ENCODE measurements around the gene LSP1.

DNA sequence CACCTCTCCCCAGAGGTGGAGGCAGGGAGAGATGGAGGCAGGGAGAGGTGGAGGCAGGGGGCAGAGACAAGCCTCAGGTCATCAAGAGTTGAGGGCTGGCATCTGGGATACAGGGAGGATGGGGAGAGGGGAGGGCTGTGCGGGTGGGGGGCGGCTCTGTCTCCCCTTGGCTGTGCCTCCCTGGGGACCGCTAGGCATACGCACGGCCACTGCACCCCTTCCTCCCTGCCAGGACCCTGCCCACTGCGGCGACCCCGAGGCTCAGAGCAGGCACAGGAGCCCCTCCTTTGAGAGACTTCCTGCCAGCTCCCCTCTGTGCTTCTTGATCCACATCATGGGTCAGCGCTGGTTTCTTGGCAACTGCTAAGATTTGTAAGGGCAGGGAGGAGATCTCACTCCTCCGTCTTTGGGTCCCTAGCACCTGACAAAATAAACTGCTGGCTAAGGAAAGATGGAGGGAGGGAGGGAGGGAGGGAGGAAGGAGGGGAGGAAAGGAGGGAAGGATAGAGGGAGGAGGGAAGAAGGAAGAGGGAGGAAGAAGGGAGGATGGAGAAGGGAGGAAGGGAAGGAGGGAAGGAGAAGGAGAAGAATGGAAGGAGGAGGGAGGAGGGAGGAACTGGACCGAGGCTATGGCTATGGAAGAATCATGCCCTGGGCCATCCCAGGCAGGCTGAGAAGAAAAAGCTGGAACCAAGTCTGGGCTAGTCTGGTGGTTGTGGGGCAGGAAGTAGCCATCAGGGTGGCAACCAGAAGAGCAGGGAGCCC is 20.3 kb downstream of the LSP1 start:
- TF ChIP-seq, protein P1, sequence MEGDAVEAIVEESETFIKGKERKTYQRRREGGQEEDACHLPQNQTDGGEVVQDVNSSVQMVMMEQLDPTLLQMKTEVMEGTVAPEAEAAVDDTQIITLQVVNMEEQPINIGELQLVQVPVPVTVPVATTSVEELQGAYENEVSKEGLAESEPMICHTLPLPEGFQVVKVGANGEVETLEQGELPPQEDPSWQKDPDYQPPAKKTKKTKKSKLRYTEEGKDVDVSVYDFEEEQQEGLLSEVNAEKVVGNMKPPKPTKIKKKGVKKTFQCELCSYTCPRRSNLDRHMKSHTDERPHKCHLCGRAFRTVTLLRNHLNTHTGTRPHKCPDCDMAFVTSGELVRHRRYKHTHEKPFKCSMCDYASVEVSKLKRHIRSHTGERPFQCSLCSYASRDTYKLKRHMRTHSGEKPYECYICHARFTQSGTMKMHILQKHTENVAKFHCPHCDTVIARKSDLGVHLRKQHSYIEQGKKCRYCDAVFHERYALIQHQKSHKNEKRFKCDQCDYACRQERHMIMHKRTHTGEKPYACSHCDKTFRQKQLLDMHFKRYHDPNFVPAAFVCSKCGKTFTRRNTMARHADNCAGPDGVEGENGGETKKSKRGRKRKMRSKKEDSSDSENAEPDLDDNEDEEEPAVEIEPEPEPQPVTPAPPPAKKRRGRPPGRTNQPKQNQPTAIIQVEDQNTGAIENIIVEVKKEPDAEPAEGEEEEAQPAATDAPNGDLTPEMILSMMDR (IDR thresholded peaks at IDR 0.05; ENCODE audit: low read depth, low read length, missing input control) = no peak
- no peak for TF ChIP-seq RAD21 (IDR thresholded peaks at IDR 0.05)
- no peak for TF ChIP-seq RXRA (IDR thresholded peaks at IDR 0.05)
- no peak for TF ChIP-seq JUND (IDR thresholded peaks at IDR 0.05)
- no peak for TF ChIP-seq YY1 (IDR thresholded peaks at IDR 0.05)
- no peak for TF ChIP-seq SP1 (IDR thresholded peaks at IDR 0.05)

Measured in liver (tissue), 3 donors.